ENCODE results near the gene PAQR6.

The PAQR6 gene

GRCh38 chr1:156245451-156246232 lies 2.2 kb downstream of the PAQR6 start:
- peak overlapping the region; percentile 49 for H3K4me3 ChIP-seq (ENCODE audit: low read depth, low read length)
- no peak for TF ChIP-seq CTCF (IDR thresholded peaks at IDR 0.05; ENCODE audit: borderline replicate concordance, insufficient read depth, low read depth, low read length)

- H3K4me3 ChIP-seq (ENCODE audit: low read depth, low read length): no peak overlapping the region
- TF ChIP-seq CTCF (IDR thresholded peaks at IDR 0.05; ENCODE audit: borderline replicate concordance, insufficient read depth, low read depth, low read length): no peak
These were observed 3.1 kb downstream of the PAQR6 start for GRCh38 chr1:156244712-156245111.

GRCh38 chr1:156244126-156244525 lies 3.7 kb downstream of the PAQR6 start:
- H3K4me3 ChIP-seq (ENCODE audit: low read depth, low read length): no peak overlapping the region
- no peak for TF ChIP-seq CTCF (IDR thresholded peaks at IDR 0.05; ENCODE audit: borderline replicate concordance, insufficient read depth, low read depth, low read length)

GRCh38 chr1:156242738-156243137 lies 5.1 kb downstream of the PAQR6 start:
- H3K4me3 ChIP-seq (ENCODE audit: low read depth, low read length): no peak overlapping the region
- no peak for TF ChIP-seq CTCF (IDR thresholded peaks at IDR 0.05; ENCODE audit: borderline replicate concordance, insufficient read depth, low read depth, low read length)

- H3K4me3 ChIP-seq (ENCODE audit: low read depth, low read length): no peak within 1 kb of the TSS
- TF ChIP-seq CTCF (IDR thresholded peaks at IDR 0.05; ENCODE audit: borderline replicate concordance, insufficient read depth, low read depth, low read length): no peak
These were observed 5.9 kb downstream of the PAQR6 start, which contains the start of gene BGLAP for GRCh38 chr1:156241926-156242325. Gene BGLAP (plus strand): TSS chr1:156242184. CDS start chr1:156242232, 48 bp downstream.

- no peak overlapping the region for H3K4me3 ChIP-seq (ENCODE audit: low read depth, low read length)
- TF ChIP-seq CTCF (IDR thresholded peaks at IDR 0.05; ENCODE audit: borderline replicate concordance, insufficient read depth, low read depth, low read length): no peak
These were observed 6.5 kb downstream of the PAQR6 start for GRCh38 chr1:156241311-156241811.

- no peak overlapping the region for H3K4me3 ChIP-seq (ENCODE audit: low read depth, low read length)
- TF ChIP-seq CTCF (IDR thresholded peaks at IDR 0.05; ENCODE audit: borderline replicate concordance, insufficient read depth, low read depth, low read length): no peak
These were observed 9.6 kb downstream of the PAQR6 start for GRCh38 chr1:156238248-156238647.

Data from GM12875 (cell line).